GM19240 (cell line): Measurements from ENCODE around the gene TBC1D10A.
A peak's percentile ranks its signal among the peaks of the same experiment; 100 is the strongest.

Experiments
- DNase-seq: peaks from one replicate; pipeline ENCODE4 v3.0.0; 2011; ENCODE audit warnings: low spot score; ENCODE audit not compliant: insufficient read length

Gene TBC1D10A

GRCh38 chr22:30267382-30268302 lies 59.1 kb downstream of the TBC1D10A start:
- DNase-seq, result no peak

GRCh38 chr22:30266445-30267381 lies 60.0 kb downstream of the TBC1D10A start, which contains the start of gene OSM:
Gene OSM (minus strand): TSS chr22:30266851. CDS start chr22:30266799, 52 bp downstream.
- DNase-seq, result no peak

GRCh38 chr22:30265823-30266444 lies 60.8 kb downstream of the TBC1D10A start:
- DNase-seq, result peak; percentile 82

GRCh38 chr22:30265131-30265720 lies 61.5 kb downstream of the TBC1D10A start:
- DNase-seq, result no peak

GRCh38 chr22:30263883-30264282 lies 62.9 kb downstream of the TBC1D10A start:
- no peak for DNase-seq

- DNase-seq, result no peak
These were observed 63.6 kb downstream of the TBC1D10A start for GRCh38 chr22:30262917-30263741.

- no peak for DNase-seq
These were observed 64.6 kb downstream of the TBC1D10A start for GRCh38 chr22:30262112-30262511.

GRCh38 chr22:30261134-30261533 lies 65.6 kb downstream of the TBC1D10A start:
- no peak for DNase-seq

GRCh38 chr22:30260682-30261081 lies 66.1 kb downstream of the TBC1D10A start:
- DNase-seq, result no peak

- no peak for DNase-seq
These were observed 66.5 kb downstream of the TBC1D10A start for GRCh38 chr22:30260276-30260675.

GRCh38 chr22:30254314-30254713 lies 72.4 kb downstream of the TBC1D10A start:
- no peak for DNase-seq

GRCh38 chr22:30253205-30253852 lies 73.4 kb downstream of the TBC1D10A start:
- DNase-seq, result no peak

- no peak for DNase-seq
These were observed 74.1 kb downstream of the TBC1D10A start for GRCh38 chr22:30252411-30253204.

GRCh38 chr22:30251711-30252110 lies 75.0 kb downstream of the TBC1D10A start:
- DNase-seq, result no peak

- DNase-seq, result no peak
These were observed 76.0 kb downstream of the TBC1D10A start for GRCh38 chr22:30250661-30251267.

GRCh38 chr22:30250039-30250565 lies 76.6 kb downstream of the TBC1D10A start:
- DNase-seq, result no peak

GRCh38 chr22:30249049-30250038 lies 77.4 kb downstream of the TBC1D10A start:
- no peak for DNase-seq
